DMS 273 (cell line): Measurements from ENCODE around the gene SLC22A13.
"Not testable (repeated sequence)": the region's sequence is repeated elsewhere in the genome, so short reads cannot be mapped to it uniquely, and the experiment has no call there.

Source experiments
- DNase-seq: peaks from one replicate; lab custom pipeline; 2025; ENCODE audit not compliant: unreplicated experiment; lab: John Stamatoyannopoulos, UW

SLC22A13 gene

GRCh38 chr3:38260474-38260873 is 5.1 kb upstream of the SLC22A13 start:
- DNase-seq: peak; percentile 36

GRCh38 chr3:38264353-38264771 is 1.2 kb upstream of the SLC22A13 start:
- peak; percentile 10 for DNase-seq

GRCh38 chr3:38264779-38265178 is 833 bp upstream of the SLC22A13 start:
- no peak for DNase-seq

- DNase-seq: no peak
Observed at GRCh38 chr3:38266810-38267209, 1.2 kb downstream of the SLC22A13 start.

GRCh38 chr3:38267662-38268061 is 2.0 kb downstream of the SLC22A13 start:
- no peak for DNase-seq

GRCh38 chr3:38268087-38268486 is 2.5 kb downstream of the SLC22A13 start:
- no peak for DNase-seq

GRCh38 chr3:38268522-38268921 is 2.9 kb downstream of the SLC22A13 start:
- DNase-seq: no peak

- DNase-seq: no peak
Observed at GRCh38 chr3:38270606-38271005, 5.0 kb downstream of the SLC22A13 start.

GRCh38 chr3:38271553-38271952 is 5.9 kb downstream of the SLC22A13 start:
- DNase-seq: no peak

- DNase-seq: no peak
Observed at GRCh38 chr3:38274864-38275649, 9.4 kb downstream of the SLC22A13 start.

GRCh38 chr3:38275658-38276057 is 10.0 kb downstream of the SLC22A13 start:
- DNase-seq: no peak

- DNase-seq: no peak
Observed at GRCh38 chr3:38276081-38276916, 10.7 kb downstream of the SLC22A13 start.

GRCh38 chr3:38276917-38277630 is 11.5 kb downstream of the SLC22A13 start:
- no peak for DNase-seq

- no peak for DNase-seq
Observed at GRCh38 chr3:38278841-38279240, 13.2 kb downstream of the SLC22A13 start.

GRCh38 chr3:38281895-38282686 is 16.5 kb downstream of the SLC22A13 start, which contains the start of gene SLC22A14:
SLC22A14 (plus strand) TSS chr3:38282294; CDS start chr3:38306027, 23,733 bp downstream.
- DNase-seq: peak; percentile 8

GRCh38 chr3:38283810-38284755 is 18.5 kb downstream of the SLC22A13 start:
- no peak for DNase-seq

GRCh38 chr3:38284756-38285150 is 19.1 kb downstream of the SLC22A13 start:
- DNase-seq: no peak

- not testable (repeated sequence) for DNase-seq
Observed at GRCh38 chr3:38289286-38290217, 23.9 kb downstream of the SLC22A13 start.
